ENCODE measurements around the gene MYOD1. TPM values are rescaled to one million over a fixed set of nuclear protein-coding genes. Genes with fewer than 3 reads are reported as not detected.

Gene MYOD1
- total RNA-seq, 4 donors from 2014 or later: not detected

GRCh38 chr11:17683377-17684161, 35.8 kb upstream of the MYOD1 start:
- ATAC-seq: no peak
- H3K4me1 ChIP-seq: no peaks in the 10 kb centered on the region
- TF ChIP-seq EP300 (IDR thresholded peaks at IDR 0.05) (no peak), POLR2A (IDR thresholded peaks at IDR 0.05) (no peak)
- H3K27ac ChIP-seq: no peak overlapping the region
- H3K4me3 ChIP-seq: no peak overlapping the region
- 61 to 66% methylated on average over 4 to 11 of the region's 12 CpGs for WGBS, 2 donors (ENCODE audit: low coverage in 1 of 2)
- H3K36me3 ChIP-seq: no peaks in the 10 kb centered on the region
- peaks cover 57% of the 10 kb centered on the region for H3K27me3 ChIP-seq
- H3K9me3 ChIP-seq: peaks cover 0 to 5% (median 0%) of the 10 kb centered on the region in 3 donors

- WGBS, 2 donors (ENCODE audit: low coverage in 1 of 2): 88 to 90% methylated on average over 2 to 3 of the region's 5 CpGs
- Histone ChIP-seq H3K4me1 (no peaks in the 10 kb centered on the region), H3K9me3 (no peaks in the 10 kb centered on the region), H3K27ac (no peak overlapping the region), H3K4me3 (no peak overlapping the region), H3K27me3 (peaks cover 56% of the 10 kb centered on the region), H3K36me3 (no peaks in the 10 kb centered on the region)
- ATAC-seq: no peak
- TF ChIP-seq CTCF (IDR thresholded peaks at IDR 0.05) (no peak), EP300 (IDR thresholded peaks at IDR 0.05) (no peak), POLR2AphosphoS5 (IDR thresholded peaks at IDR 0.05) (no peak), POLR2A (IDR thresholded peaks at IDR 0.05) (no peak)
Measured at GRCh38 chr11:17684550-17684949, 34.8 kb upstream of the MYOD1 start.

- Histone ChIP-seq H3K9me3 (no peaks in the 10 kb centered on the region), H3K4me1 (no peaks in the 10 kb centered on the region), H3K27me3 (peaks cover 58% of the 10 kb centered on the region), H3K4me3 (no peak overlapping the region), H3K27ac (no peak overlapping the region), H3K36me3 (no peaks in the 10 kb centered on the region)
- TF ChIP-seq CTCF (IDR thresholded peaks at IDR 0.05) (no peak), EP300 (IDR thresholded peaks at IDR 0.05) (no peak), POLR2A (IDR thresholded peaks at IDR 0.05) (no peak), POLR2AphosphoS5 (IDR thresholded peaks at IDR 0.05) (no peak)
- WGBS, 2 donors (ENCODE audit: low coverage in 1 of 2): 9 to 17% methylated on average over 3 to 7 of the region's 8 CpGs
- no peak for ATAC-seq
Measured at GRCh38 chr11:17686231-17686980, 33.0 kb upstream of the MYOD1 start.

- no peak for ATAC-seq
- Histone ChIP-seq H3K4me1 (no peaks in the 10 kb centered on the region), H3K36me3 (no peaks in the 10 kb centered on the region), H3K4me3 (no peak overlapping the region), H3K27ac (no peak overlapping the region), H3K9me3 (no peaks in the 10 kb centered on the region), H3K27me3 (peaks cover 70% of the 10 kb centered on the region)
- TF ChIP-seq EP300 (IDR thresholded peaks at IDR 0.05): no peak
- TF ChIP-seq CTCF (IDR thresholded peaks at IDR 0.05): no peak
- TF ChIP-seq POLR2A (IDR thresholded peaks at IDR 0.05): no peak
- TF ChIP-seq POLR2AphosphoS5 (IDR thresholded peaks at IDR 0.05): no peak
- 66% methylated on average over 3 of the region's 18 CpGs; no CpG with 5 or more reads in 1 of the 2 donors for WGBS, 2 donors (ENCODE audit: low coverage in 1 of 2)
Measured at GRCh38 chr11:17687946-17688670, 31.3 kb upstream of the MYOD1 start.

- ATAC-seq: no peak
- 33 to 34% methylated on average over 2 of the region's 2 CpGs for WGBS, 2 donors (ENCODE audit: low coverage in 1 of 2)
- Histone ChIP-seq H3K4me1 (no peaks in the 10 kb centered on the region), H3K36me3 (no peaks in the 10 kb centered on the region), H3K9me3 (no peaks in the 10 kb centered on the region), H3K4me3 (no peak overlapping the region), H3K27me3 (peaks cover 74% of the 10 kb centered on the region), H3K27ac (no peak overlapping the region)
- TF ChIP-seq POLR2AphosphoS5 (IDR thresholded peaks at IDR 0.05) (no peak), POLR2A (IDR thresholded peaks at IDR 0.05) (no peak), CTCF (IDR thresholded peaks at IDR 0.05) (no peak), EP300 (IDR thresholded peaks at IDR 0.05) (no peak)
Measured at GRCh38 chr11:17691550-17691949, 27.8 kb upstream of the MYOD1 start.

Measured in gastroesophageal sphincter (tissue), 4 donors.